ENCODE measurements around the gene NT5E.

GRCh38 chr6:85436939-85437495 lies 12.9 kb upstream of the NT5E start:
- TF ChIP-seq CTCF (conservative IDR thresholded peaks at IDR 0.05; ENCODE audit: low read depth, low read length) (no peak), EZH2phosphoT487 (IDR thresholded peaks at IDR 0.05; ENCODE audit: borderline replicate concordance, low read length) (no peak), EZH2 (IDR thresholded peaks at IDR 0.05; ENCODE audit: low read length, unreplicated experiment) (no peak)
